K562 (cell line): Measurements from ENCODE around the gene TBC1D17. TPM values are rescaled to one million over a fixed set of nuclear protein-coding genes. Genes with fewer than 3 reads are reported as not detected.

Experiments
- AFF1 ChIP-seq, 2 experiments: fragments of 450-650 bp; IDR thresholded peaks; 2 replicates each; pipeline ENCODE4 v1.6.1; 2018; ENCODE audit warnings: mild to moderate bottlenecking in 2 of 2, low read depth in 1 of 2; ENCODE audit not compliant: partially characterized antibody in 2 of 2
- CGGBP1 ChIP-seq: fragments of 250-450 bp; sonication (Bioruptor Pico); IDR thresholded peaks from 2 replicates; pipeline ENCODE4 v1.9.0; 2021; ENCODE audit warnings: mild to moderate bottlenecking
- E2F6 ChIP-seq, 2 experiments: IDR thresholded peaks; 2 replicates each; pipeline ENCODE4 v1.6.1; 2011; ENCODE audit warnings: borderline replicate concordance in 1 of 2, control low read depth in 1 of 2, low read depth in 1 of 2, low read length in 1 of 2, mild to moderate bottlenecking in 1 of 2, mixed read lengths in 1 of 2, moderate library complexity in 1 of 2; ENCODE audit not compliant: insufficient read depth in 1 of 2, insufficient read length in 1 of 2, poor library complexity in 1 of 2, severe bottlenecking in 1 of 2; ENCODE audit errors: extremely low read depth in 1 of 2
- E2F8 ChIP-seq: fragments of 450-650 bp; IDR thresholded peaks from 2 replicates; pipeline ENCODE4 v1.7.1; 2018; ENCODE audit warnings: mild to moderate bottlenecking, low read depth; ENCODE audit not compliant: partially characterized antibody
- EGR1 ChIP-seq: fragments of 450-650 bp; conservative IDR thresholded peaks from 2 replicates; pipeline ENCODE4 v1.6.1; 2017; ENCODE audit warnings: mild to moderate bottlenecking
- GATAD2A ChIP-seq: fragments of 450-650 bp; IDR thresholded peaks from 2 replicates; pipeline ENCODE4 v1.6.1; 2017
- GTF2E2 ChIP-seq: fragments of 200-800 bp; sonication (Bioruptor generic); IDR thresholded peaks from 2 replicates; pipeline ENCODE4 v1.6.1; 2016; ENCODE audit warnings: missing genetic modification characterization, missing compliant biosample characterization
- LARP7 ChIP-seq: fragments of 450-650 bp; IDR thresholded peaks from 2 replicates; pipeline ENCODE4 v1.6.1; 2016
- LEF1 ChIP-seq: fragments of 450-650 bp; IDR thresholded peaks from 2 replicates; pipeline ENCODE4 v1.6.1; 2016; ENCODE audit warnings: mild to moderate bottlenecking
- TCF15 ChIP-seq: fragments of 250-450 bp; sonication (Bioruptor Pico); IDR thresholded peaks from 2 replicates; pipeline ENCODE4 v1.8.0; 2022; ENCODE audit warnings: moderate library complexity, mild to moderate bottlenecking, inconsistent platforms
- ZNF184 ChIP-seq: sonication (generic); formaldehyde crosslinking; IDR thresholded peaks from 2 replicates; pipeline ENCODE4 v1.5.0; 2020; ENCODE audit warnings: missing genetic modification reagents
- polyA plus RNA-seq, 8 experiments: library from polyadenylated mRNA; depleted of rRNA in 4 of 8; stranded (reverse) in 5 of 8; unstranded in 3 of 8; fragments of >200 nt; fragmentation: Nextera tagmentation in 2 of 8; fragmentation: Illumina TruSeq in 1 of 8; extraction: Ambion mirVana in 2 of 8; extraction: Trizol in 1 of 8; gene quantifications; 2 replicates each; pipeline versions ENCODE4 v1.2.1 to v1.2.3, GENCODE V29; 2011 to 2014; ENCODE audit warnings: inconsistent platforms in 1 of 8, missing spikeins in 1 of 8
- total RNA-seq, 7 experiments: library from RNA; depleted of rRNA in 6 of 7; stranded (reverse); fragments of >200 nt in 6 of 7; fragmentation: Illumina TruSeq in 2 of 7; extraction: Trizol in 2 of 7; gene quantifications; 2 replicates each; pipeline versions ENCODE4 v1.2.1 to v1.2.3, GENCODE V29; 2011 to 2021; ENCODE audit warnings: low replicate concordance in 1 of 7
- TF ChIP-seq, protein P1 (sequence below): fragments of 200-800 bp; sonication (Bioruptor generic); IDR thresholded peaks from 2 replicates; pipeline ENCODE4 v1.6.1; 2017; ENCODE audit warnings: missing genetic modification characterization, missing compliant biosample characterization
- TF ChIP-seq, protein P2 (sequence below): fragments of 250-450 bp; sonication (Bioruptor Pico); IDR thresholded peaks from 2 replicates; pipeline ENCODE4 v1.4.0; 2020; ENCODE audit warnings: mild to moderate bottlenecking, moderate library complexity, borderline replicate concordance

Gene TBC1D17
- total and polyA plus RNA-seq, 9 of the 15 experiments (the other 6 are each of a cell fraction or from before 2014, with no cell fraction given): 0.42 to 16.0 (median 3.8) TPM

- peak in 1 of 2 experiments; percentile 41 for TF ChIP-seq AFF1 (IDR thresholded peaks at IDR 0.05; ENCODE audit: low read depth in 1 of 2, partially characterized antibody in 2 of 2)
- no peak for TF ChIP-seq EGR1
- TF ChIP-seq LEF1: no peak
- no peak for TF ChIP-seq E2F6 (IDR thresholded peaks at IDR 0.05; ENCODE audit: borderline replicate concordance in 1 of 2, extremely low read depth in 1 of 2, insufficient read depth in 1 of 2, insufficient read length in 1 of 2, low read depth in 1 of 2, low read length in 1 of 2, poor library complexity in 1 of 2, severe bottlenecking in 1 of 2)
- TF ChIP-seq GTF2E2 (tag): no peak
- TF ChIP-seq TCF15 (CRISPR knock-in tag): no peak
- no peak for TF ChIP-seq CGGBP1
- no peak for TF ChIP-seq E2F8
- no peak for TF ChIP-seq GATAD2A
- TF ChIP-seq LARP7: no peak
- TF ChIP-seq, protein P1, sequence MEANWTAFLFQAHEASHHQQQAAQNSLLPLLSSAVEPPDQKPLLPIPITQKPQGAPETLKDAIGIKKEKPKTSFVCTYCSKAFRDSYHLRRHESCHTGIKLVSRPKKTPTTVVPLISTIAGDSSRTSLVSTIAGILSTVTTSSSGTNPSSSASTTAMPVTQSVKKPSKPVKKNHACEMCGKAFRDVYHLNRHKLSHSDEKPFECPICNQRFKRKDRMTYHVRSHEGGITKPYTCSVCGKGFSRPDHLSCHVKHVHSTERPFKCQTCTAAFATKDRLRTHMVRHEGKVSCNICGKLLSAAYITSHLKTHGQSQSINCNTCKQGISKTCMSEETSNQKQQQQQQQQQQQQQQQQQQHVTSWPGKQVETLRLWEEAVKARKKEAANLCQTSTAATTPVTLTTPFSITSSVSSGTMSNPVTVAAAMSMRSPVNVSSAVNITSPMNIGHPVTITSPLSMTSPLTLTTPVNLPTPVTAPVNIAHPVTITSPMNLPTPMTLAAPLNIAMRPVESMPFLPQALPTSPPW (CRISPR knock-in tag): no peak
- no peak for TF ChIP-seq ZNF184 (CRISPR knock-in tag)
- TF ChIP-seq, protein P2, sequence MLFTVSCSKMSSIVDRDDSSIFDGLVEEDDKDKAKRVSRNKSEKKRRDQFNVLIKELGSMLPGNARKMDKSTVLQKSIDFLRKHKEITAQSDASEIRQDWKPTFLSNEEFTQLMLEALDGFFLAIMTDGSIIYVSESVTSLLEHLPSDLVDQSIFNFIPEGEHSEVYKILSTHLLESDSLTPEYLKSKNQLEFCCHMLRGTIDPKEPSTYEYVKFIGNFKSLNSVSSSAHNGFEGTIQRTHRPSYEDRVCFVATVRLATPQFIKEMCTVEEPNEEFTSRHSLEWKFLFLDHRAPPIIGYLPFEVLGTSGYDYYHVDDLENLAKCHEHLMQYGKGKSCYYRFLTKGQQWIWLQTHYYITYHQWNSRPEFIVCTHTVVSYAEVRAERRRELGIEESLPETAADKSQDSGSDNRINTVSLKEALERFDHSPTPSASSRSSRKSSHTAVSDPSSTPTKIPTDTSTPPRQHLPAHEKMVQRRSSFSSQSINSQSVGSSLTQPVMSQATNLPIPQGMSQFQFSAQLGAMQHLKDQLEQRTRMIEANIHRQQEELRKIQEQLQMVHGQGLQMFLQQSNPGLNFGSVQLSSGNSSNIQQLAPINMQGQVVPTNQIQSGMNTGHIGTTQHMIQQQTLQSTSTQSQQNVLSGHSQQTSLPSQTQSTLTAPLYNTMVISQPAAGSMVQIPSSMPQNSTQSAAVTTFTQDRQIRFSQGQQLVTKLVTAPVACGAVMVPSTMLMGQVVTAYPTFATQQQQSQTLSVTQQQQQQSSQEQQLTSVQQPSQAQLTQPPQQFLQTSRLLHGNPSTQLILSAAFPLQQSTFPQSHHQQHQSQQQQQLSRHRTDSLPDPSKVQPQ (CRISPR knock-in tag): no peak
Observed at GRCh38 chr19:49931293-49932040, 54.0 kb downstream of the TBC1D17 start (continued).
